ENCODE measurements around the gene D2HGDH. TPM values are rescaled to one million over a fixed set of nuclear protein-coding genes. Genes with fewer than 3 reads are reported as not detected.

The D2HGDH gene
- total and polyA plus RNA-seq, 5 donors from 2014 or later: 0.73 to 38.4 (median 3.1) TPM

DNA sequence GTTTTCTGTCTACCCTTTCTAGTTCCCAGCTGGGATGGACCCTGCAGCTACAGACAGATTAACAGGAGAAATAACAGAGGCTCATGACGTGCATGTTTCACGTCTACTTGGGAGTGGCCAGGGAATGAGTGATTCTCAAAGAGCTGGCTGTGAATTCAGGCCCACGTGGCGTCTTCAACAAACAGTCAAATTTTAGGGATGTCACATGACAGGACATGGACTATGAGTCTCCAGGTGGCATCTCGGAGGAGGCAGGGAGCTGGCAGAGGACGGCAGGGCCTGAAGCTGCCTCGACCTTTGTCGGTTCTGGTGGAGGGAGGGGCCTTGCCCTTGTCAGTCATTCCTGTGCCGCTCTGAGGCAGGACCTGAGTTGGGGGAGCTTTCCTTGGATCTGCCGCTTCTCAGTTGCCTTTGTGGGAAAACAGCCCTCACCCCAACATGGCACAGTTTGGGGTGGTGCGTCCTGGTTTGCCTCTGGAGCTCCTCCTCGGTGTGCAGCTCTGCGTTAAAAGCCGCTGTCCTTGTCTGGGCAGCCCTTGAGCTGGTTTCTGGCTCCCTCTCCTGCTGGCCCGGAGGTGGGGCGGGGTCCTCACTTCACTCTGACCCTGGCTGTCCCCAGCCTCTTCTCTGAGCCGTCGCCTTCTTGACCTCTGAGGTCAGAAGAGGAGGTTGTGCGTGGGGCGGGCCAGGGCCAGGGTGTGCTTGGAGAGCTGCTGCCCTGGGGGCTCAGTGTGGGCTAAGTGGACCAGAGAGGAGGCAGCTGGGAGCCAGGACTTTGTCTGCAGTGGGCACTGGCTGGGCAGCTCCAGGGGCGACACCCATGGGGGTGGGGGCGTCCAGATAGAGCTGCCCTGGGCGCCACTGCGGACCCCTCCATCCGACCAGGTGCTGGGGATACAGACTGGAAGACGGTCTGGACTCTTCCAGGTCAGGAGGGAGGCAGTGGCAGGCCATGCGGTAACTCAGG is 30.1 kb downstream of the D2HGDH start:
- peaks cover 3% of the 10 kb centered on the region for H3K36me3 ChIP-seq (ENCODE audit: control insufficient read depth, insufficient read depth, low read length)
- no peak for ATAC-seq (ENCODE audit: low read depth in 2 of 2)
- no peak overlapping the region for H3K27ac ChIP-seq (ENCODE audit: insufficient read depth, low read length, poor library complexity, severe bottlenecking)
- H3K9me3 ChIP-seq (ENCODE audit: control insufficient read depth in 2 of 2, low read length in 2 of 2): peaks cover 0 to 5% of the 10 kb centered on the region in 2 experiments
- H3K4me3 Mint-ChIP-seq: no peak overlapping the region
- H3K4me1 ChIP-seq (ENCODE audit: control insufficient read depth, insufficient read depth, low read length, poor library complexity, severe bottlenecking): no peaks in the 10 kb centered on the region
- peaks cover 14% of the 10 kb centered on the region for H3K36me3 Mint-ChIP-seq
- peaks cover 0 to 12% (median 8%) of the 10 kb centered on the region in 4 donors for H3K4me1 Mint-ChIP-seq
- no peak overlapping the region for H3K4me3 ChIP-seq (ENCODE audit: low read depth, low read length)
- DNase-seq: no peak
- H3K9me3 Mint-ChIP-seq: peaks cover 0 to 4% (median 0%) of the 10 kb centered on the region in 7 donors
- H3K27me3 Mint-ChIP-seq: no peaks in the 10 kb centered on the region
- no peaks in the 10 kb centered on the region for H3K27me3 ChIP-seq (ENCODE audit: control insufficient read depth, insufficient read depth, low read length)
- H3K27ac Mint-ChIP-seq: no peak overlapping the region

DNA sequence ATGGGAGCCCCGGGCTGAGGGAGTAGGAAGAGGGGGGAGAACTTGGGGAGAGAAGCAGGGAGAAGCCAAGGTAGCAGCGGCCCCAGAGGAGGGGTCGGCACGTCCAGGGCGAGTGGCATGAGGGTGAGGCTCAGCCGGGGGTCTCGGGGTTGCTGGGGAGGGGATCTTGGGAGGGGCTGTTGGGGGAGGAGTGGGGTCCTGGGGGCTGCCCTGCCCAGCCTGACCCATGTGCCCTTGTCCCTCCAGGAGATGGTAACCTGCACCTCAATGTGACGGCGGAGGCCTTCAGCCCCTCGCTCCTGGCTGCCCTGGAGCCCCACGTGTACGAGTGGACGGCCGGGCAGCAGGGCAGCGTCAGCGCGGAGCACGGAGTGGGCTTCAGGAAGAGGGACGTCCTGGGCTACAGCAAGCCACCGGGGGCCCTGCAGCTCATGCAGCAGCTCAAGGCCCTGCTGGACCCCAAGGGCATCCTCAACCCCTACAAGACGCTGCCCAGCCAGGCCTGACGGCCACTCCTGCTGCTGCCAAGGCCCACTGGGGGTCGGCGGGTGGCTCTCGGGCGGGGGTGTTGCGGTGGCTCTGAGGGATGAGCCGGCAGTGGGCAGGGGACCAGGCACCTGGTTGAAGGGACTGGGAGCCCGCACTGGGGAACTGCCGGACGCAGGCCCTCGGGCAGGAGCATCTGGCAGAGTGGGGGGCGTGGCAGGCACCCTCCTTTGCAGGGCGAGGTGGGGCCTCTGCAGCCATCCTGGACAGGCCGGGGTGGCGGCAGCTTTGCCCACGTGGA is 33.2 kb downstream of the D2HGDH start:
- no peaks in the 10 kb centered on the region for H3K9me3 ChIP-seq (ENCODE audit: control insufficient read depth in 2 of 2, low read length in 2 of 2)
- H3K36me3 Mint-ChIP-seq: peaks cover 2% of the 10 kb centered on the region
- H3K36me3 ChIP-seq (ENCODE audit: control insufficient read depth, insufficient read depth, low read length): no peaks in the 10 kb centered on the region
- H3K4me3 ChIP-seq (ENCODE audit: low read depth, low read length): no peak overlapping the region
- DNase-seq (no peak), ATAC-seq (ENCODE audit: low read depth in 2 of 2) (no peak)
- no peak overlapping the region for H3K27ac ChIP-seq (ENCODE audit: insufficient read depth, low read length, poor library complexity, severe bottlenecking)
- H3K27ac Mint-ChIP-seq: no peak overlapping the region
- no peaks in the 10 kb centered on the region for H3K27me3 Mint-ChIP-seq
- H3K9me3 Mint-ChIP-seq: no peaks in the 10 kb centered on the region
- peaks cover 5 to 19% (median 8%) of the 10 kb centered on the region in 4 donors for H3K4me1 Mint-ChIP-seq
- H3K27me3 ChIP-seq (ENCODE audit: control insufficient read depth, insufficient read depth, low read length): no peaks in the 10 kb centered on the region
- H3K4me3 Mint-ChIP-seq: no peak overlapping the region
- peaks cover 9% of the 10 kb centered on the region for H3K4me1 ChIP-seq (ENCODE audit: control insufficient read depth, insufficient read depth, low read length, poor library complexity, severe bottlenecking)

DNA sequence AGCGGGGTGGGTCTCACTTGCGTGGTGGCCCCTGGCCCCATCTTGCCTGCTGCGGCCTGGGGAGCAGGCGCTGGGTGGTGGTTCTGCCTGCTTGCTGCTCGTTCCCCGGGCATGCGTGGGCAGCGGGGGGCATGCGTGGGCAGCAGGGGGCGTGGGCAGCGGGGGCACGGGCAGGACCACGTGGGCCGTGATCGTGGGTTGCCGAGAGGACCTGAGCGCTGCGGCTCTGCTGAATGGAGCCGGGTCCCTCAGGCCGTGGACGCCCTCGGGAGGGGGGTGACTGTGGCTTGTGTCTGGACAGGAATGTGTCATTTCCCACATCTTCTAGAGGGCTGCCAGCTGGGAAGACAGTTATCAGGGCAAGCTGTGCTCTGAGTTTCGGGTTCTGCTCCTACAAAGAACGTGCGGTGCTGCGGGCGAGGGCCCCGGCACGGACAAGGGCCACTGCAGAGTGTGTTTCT is 33.9 kb downstream of the D2HGDH start:
- Mint-ChIP-seq H3K4me3 (no peak overlapping the region), H3K27ac (no peak overlapping the region)
- DNase-seq: no peak

DNA sequence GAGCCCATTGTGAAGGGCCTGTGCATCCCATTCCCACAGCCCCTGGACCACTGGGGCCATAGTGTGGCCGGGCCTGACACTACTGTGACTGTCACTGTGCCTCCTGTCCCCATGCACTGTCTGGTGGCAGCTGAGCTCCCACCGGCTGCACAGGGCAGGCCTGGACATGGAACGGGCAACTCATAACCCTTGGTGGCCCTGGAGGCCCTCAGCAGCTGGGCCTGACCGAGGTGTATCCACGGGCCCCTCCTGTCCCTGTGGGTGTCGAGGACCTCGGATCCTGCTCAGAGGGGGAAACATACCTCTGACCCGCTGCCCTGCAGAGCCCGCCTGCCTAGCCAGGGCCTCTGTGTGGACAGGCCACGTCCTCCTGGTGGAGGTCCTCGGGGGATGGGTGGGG is 34.4 kb downstream of the D2HGDH start:
- no peaks in the 10 kb centered on the region for H3K9me3 ChIP-seq (ENCODE audit: control insufficient read depth in 2 of 2, low read length in 2 of 2)
- no peaks in the 10 kb centered on the region for H3K27me3 Mint-ChIP-seq
- no peaks in the 10 kb centered on the region for H3K36me3 ChIP-seq (ENCODE audit: control insufficient read depth, insufficient read depth, low read length)
- H3K9me3 Mint-ChIP-seq: no peaks in the 10 kb centered on the region
- no peak overlapping the region for H3K4me3 ChIP-seq (ENCODE audit: low read depth, low read length)
- no peak for ATAC-seq (ENCODE audit: low read depth in 2 of 2)
- DNase-seq: no peak
- no peak overlapping the region for H3K27ac ChIP-seq (ENCODE audit: insufficient read depth, low read length, poor library complexity, severe bottlenecking)
- peak overlapping the region in 1 of 4 donors; percentile 27 for H3K4me3 Mint-ChIP-seq
- H3K36me3 Mint-ChIP-seq: no peaks in the 10 kb centered on the region
- H3K27ac Mint-ChIP-seq: no peak overlapping the region
- H3K4me1 ChIP-seq (ENCODE audit: control insufficient read depth, insufficient read depth, low read length, poor library complexity, severe bottlenecking): peaks cover 11% of the 10 kb centered on the region
- peaks cover 5 to 15% (median 7%) of the 10 kb centered on the region in 4 donors for H3K4me1 Mint-ChIP-seq
- H3K27me3 ChIP-seq (ENCODE audit: control insufficient read depth, insufficient read depth, low read length): no peaks in the 10 kb centered on the region

More for the DNA sequence above, 33.9 kb downstream of the D2HGDH start:
- Mint-ChIP-seq H3K9me3 (no peaks in the 10 kb centered on the region), H3K4me1 (peaks cover 5 to 17% (median 7%) of the 10 kb centered on the region in 4 donors), H3K36me3 (no peaks in the 10 kb centered on the region), H3K27me3 (no peaks in the 10 kb centered on the region)
- Histone ChIP-seq H3K36me3 (ENCODE audit: control insufficient read depth, insufficient read depth, low read length) (no peaks in the 10 kb centered on the region), H3K4me3 (ENCODE audit: low read depth, low read length) (no peak overlapping the region), H3K4me1 (ENCODE audit: control insufficient read depth, insufficient read depth, low read length, poor library complexity, severe bottlenecking) (peaks cover 11% of the 10 kb centered on the region), H3K27me3 (ENCODE audit: control insufficient read depth, insufficient read depth, low read length) (no peaks in the 10 kb centered on the region), H3K9me3 (ENCODE audit: control insufficient read depth in 2 of 2, low read length in 2 of 2) (no peaks in the 10 kb centered on the region), H3K27ac (ENCODE audit: insufficient read depth, low read length, poor library complexity, severe bottlenecking) (no peak overlapping the region)
- no peak for ATAC-seq (ENCODE audit: low read depth in 2 of 2)

DNA sequence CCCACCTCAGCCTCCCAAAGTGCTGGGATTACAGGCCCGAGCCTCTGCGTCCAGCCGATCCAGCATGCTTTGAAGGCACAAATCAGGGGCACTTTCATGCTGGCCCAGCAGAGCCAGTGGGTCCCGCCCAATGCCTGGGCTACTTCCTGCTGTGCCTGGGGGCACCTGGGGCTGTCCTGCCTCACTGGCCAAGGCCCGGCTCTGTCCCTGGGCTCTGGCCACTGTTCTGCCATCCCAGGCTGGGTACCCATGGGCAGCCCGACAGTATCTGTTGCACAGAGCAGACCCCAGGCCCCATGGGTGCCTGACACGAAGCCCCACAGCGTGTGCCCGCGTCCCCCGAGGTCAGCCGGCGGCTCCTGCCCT is 35.4 kb downstream of the D2HGDH start:
- ATAC-seq (ENCODE audit: low read depth in 2 of 2): no peak
- Mint-ChIP-seq H3K4me1 (peaks cover 5 to 15% (median 7%) of the 10 kb centered on the region in 4 donors), H3K27ac (no peak overlapping the region), H3K36me3 (no peaks in the 10 kb centered on the region), H3K4me3 (no peak overlapping the region), H3K9me3 (no peaks in the 10 kb centered on the region), H3K27me3 (no peaks in the 10 kb centered on the region)
- Histone ChIP-seq H3K36me3 (ENCODE audit: control insufficient read depth, insufficient read depth, low read length) (no peaks in the 10 kb centered on the region), H3K27ac (ENCODE audit: insufficient read depth, low read length, poor library complexity, severe bottlenecking) (no peak overlapping the region), H3K4me1 (ENCODE audit: control insufficient read depth, insufficient read depth, low read length, poor library complexity, severe bottlenecking) (peaks cover 11% of the 10 kb centered on the region), H3K4me3 (ENCODE audit: low read depth, low read length) (no peak overlapping the region), H3K9me3 (ENCODE audit: control insufficient read depth in 2 of 2, low read length in 2 of 2) (no peaks in the 10 kb centered on the region), H3K27me3 (ENCODE audit: control insufficient read depth, insufficient read depth, low read length) (no peaks in the 10 kb centered on the region)
- DNase-seq: no peak

DNA sequence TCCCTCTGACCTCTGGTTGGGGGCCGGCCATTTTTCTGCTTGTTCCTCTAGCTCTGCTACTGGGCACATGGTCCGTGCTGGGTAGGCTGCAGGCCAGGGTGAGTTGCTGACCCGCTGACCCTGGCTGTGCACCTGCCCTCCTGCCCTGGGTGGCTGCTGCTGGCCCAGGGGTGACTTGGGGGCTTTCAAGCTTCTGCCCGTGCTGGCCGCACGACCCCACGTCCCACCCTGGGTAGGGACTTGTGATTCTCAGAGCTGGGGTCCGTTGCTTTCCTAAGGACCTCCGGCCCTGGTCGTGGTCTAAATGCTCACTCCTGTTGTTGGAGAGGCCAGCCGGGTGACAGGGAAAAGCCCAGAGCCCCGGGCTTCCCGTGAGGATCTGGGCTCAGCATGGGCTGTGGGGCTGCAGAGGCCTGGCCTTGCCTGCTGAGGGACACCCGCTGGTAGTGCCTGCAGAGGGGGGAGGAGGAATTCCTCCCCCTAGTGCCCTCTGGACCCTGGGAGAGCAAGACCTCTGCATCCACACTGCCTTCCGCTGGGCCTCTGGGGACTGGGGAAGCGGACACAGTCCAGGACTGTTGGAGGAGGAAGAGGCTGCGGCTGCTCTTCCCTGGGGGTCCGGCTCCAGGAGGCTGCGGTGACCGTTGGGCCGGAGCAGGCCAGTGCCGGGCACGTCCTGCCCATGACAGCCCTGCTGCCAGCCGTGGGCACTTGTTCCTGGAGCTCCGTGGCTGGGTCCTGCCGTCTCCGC is 35.9 kb downstream of the D2HGDH start:
- Histone ChIP-seq H3K36me3 (ENCODE audit: control insufficient read depth, insufficient read depth, low read length) (no peaks in the 10 kb centered on the region), H3K4me1 (ENCODE audit: control insufficient read depth, insufficient read depth, low read length, poor library complexity, severe bottlenecking) (peaks cover 11% of the 10 kb centered on the region), H3K27me3 (ENCODE audit: control insufficient read depth, insufficient read depth, low read length) (no peaks in the 10 kb centered on the region), H3K4me3 (ENCODE audit: low read depth, low read length) (no peak overlapping the region), H3K27ac (ENCODE audit: insufficient read depth, low read length, poor library complexity, severe bottlenecking) (no peak overlapping the region), H3K9me3 (ENCODE audit: control insufficient read depth in 2 of 2, low read length in 2 of 2) (no peaks in the 10 kb centered on the region)
- Mint-ChIP-seq H3K9me3 (no peaks in the 10 kb centered on the region), H3K4me3 (peak overlapping the region in 1 of 4 donors; percentile 43), H3K27ac (no peak overlapping the region), H3K27me3 (no peaks in the 10 kb centered on the region), H3K36me3 (no peaks in the 10 kb centered on the region), H3K4me1 (peaks cover 5 to 15% (median 7%) of the 10 kb centered on the region in 4 donors)
- DNase-seq: no peak
- ATAC-seq (ENCODE audit: low read depth in 2 of 2): no peak

DNA sequence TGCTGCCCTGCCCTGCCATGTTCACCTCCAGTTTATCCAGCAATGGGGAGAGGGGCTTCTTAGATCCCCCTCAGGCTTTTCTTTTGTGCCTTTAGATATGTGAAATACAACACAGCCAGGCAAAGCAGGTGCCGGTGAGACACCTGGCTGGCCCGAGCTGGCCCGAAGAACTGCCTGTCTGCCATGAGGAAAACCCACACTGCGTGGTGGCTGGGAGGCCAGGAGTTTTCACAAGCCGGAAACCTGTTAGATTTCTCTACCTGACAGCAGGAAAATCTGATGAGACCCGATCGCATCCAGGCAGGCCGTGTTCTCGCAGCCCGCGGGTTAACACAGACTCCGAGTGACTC is 36.5 kb downstream of the D2HGDH start:
- Mint-ChIP-seq H3K36me3 (no peaks in the 10 kb centered on the region), H3K9me3 (no peaks in the 10 kb centered on the region), H3K27ac (peak overlapping the region in 1 of 3 donors; percentile 73), H3K4me1 (peaks cover 5 to 15% (median 7%) of the 10 kb centered on the region in 4 donors), H3K4me3 (no peak overlapping the region), H3K27me3 (no peaks in the 10 kb centered on the region)
- Histone ChIP-seq H3K36me3 (ENCODE audit: control insufficient read depth, insufficient read depth, low read length) (no peaks in the 10 kb centered on the region), H3K27me3 (ENCODE audit: control insufficient read depth, insufficient read depth, low read length) (no peaks in the 10 kb centered on the region), H3K27ac (ENCODE audit: insufficient read depth, low read length, poor library complexity, severe bottlenecking) (no peak overlapping the region), H3K4me3 (ENCODE audit: low read depth, low read length) (no peak overlapping the region), H3K9me3 (ENCODE audit: control insufficient read depth in 2 of 2, low read length in 2 of 2) (no peaks in the 10 kb centered on the region), H3K4me1 (ENCODE audit: control insufficient read depth, insufficient read depth, low read length, poor library complexity, severe bottlenecking) (peaks cover 11% of the 10 kb centered on the region)
- no peak for ATAC-seq (ENCODE audit: low read depth in 2 of 2)
- DNase-seq: no peak
